K562 (cell line): ENCODE measurements around the gene TTLL12. TPM values are rescaled to one million over a fixed set of nuclear protein-coding genes. Genes with fewer than 3 reads are reported as not detected.

ENCODE experiments used
- ATAC-seq: fragments of 200-7000 bp; cut with Tn5 transposase; 3 replicates; pipeline ENCODE4 v1.9.1; 2020; ENCODE audit warnings: moderate library complexity
- BruUV-seq: library from RNA; stranded (reverse); fragments of 400-500 nt; replicated peaks from 2 replicates; lab custom pipeline; 2021; lab: Mats Ljungman, UMichigan
- CTCF ChIA-PET: fragments of 300-600 bp; formaldehyde crosslinking; extraction: SDS; loops from one replicate; lab custom pipeline; 2021; ENCODE audit warnings: low intra/inter-chr PET ratio; lab: Yijun Ruan, JAX
- POLR2A ChIA-PET: fragments of 300-600, 350-650 bp; sonication (Branson Sonifier 250); formaldehyde crosslinking; extraction: SDS; loops from one replicate; lab custom pipeline; 2021; ENCODE audit warnings: antibody characterized with exemption, inconsistent platforms; lab: Yijun Ruan, JAX
- DNase-seq, 4 experiments: peaks; one replicate each; pipeline versions ENCODE4 v3.0.0 to v3.0.0-alpha.2; 2011 to 2018; ENCODE audit warnings: low spot score in 3 of 4, mixed read lengths in 3 of 4; ENCODE audit errors: extremely low read depth in 1 of 4
- FAIRE-seq: peaks from 2 replicates; lab custom pipeline; 2011; peaks lifted over from hg19 to GRCh38; lab: Jason Lieb, UNC
- H2AFZ ChIP-seq: 2 replicates; pipeline ENCODE4 v1.6.0; 2011; ENCODE audit warnings: low read depth, low read length, control low read depth, inconsistent platforms
- H3K27ac ChIP-seq: fragments of 200-600 bp; 3 replicates; pipeline ENCODE4 v1.8.0; 2011; ENCODE audit warnings: low read depth, mild to moderate bottlenecking, control low read depth, inconsistent platforms, low read length, moderate library complexity, mixed read lengths; ENCODE audit errors: extremely low read depth
- H3K27me3 ChIP-seq, 2 experiments: fragments of 300-600 bp in 1 of 2; 2 replicates in 1 of 2; 3 replicates in 1 of 2; pipeline versions ENCODE4 v1.6.0 to v1.8.0; 2011; ENCODE audit warnings: inconsistent platforms in 2 of 2, low read length in 2 of 2, mild to moderate bottlenecking in 1 of 2, mixed read lengths in 1 of 2, moderate library complexity in 1 of 2; ENCODE audit not compliant: control insufficient read depth in 2 of 2, insufficient read depth in 2 of 2
- H3K36me3 ChIP-seq: fragments of 300-600 bp; 3 replicates; pipeline ENCODE4 v1.8.0; 2011; ENCODE audit warnings: mild to moderate bottlenecking, low read length, inconsistent platforms; ENCODE audit not compliant: control insufficient read depth, insufficient read depth
- H3K4me1 ChIP-seq, 2 experiments: fragments of 200-600 bp in 1 of 2; replicated peaks in 1 of 2; 2 replicates in 1 of 2; 3 replicates in 1 of 2; pipeline versions ENCODE4 v1.5.1 to v1.8.0; 2011; ENCODE audit warnings: inconsistent platforms in 2 of 2, low read length in 2 of 2, mild to moderate bottlenecking in 1 of 2, mixed read lengths in 1 of 2, moderate library complexity in 1 of 2; ENCODE audit not compliant: control insufficient read depth in 2 of 2, insufficient read depth in 2 of 2
- H3K4me2 ChIP-seq: 2 replicates; pipeline ENCODE4 v1.6.1; 2011; ENCODE audit warnings: low read length, control low read depth, inconsistent platforms, mixed read lengths; ENCODE audit not compliant: insufficient read depth
- H3K4me3 ChIP-seq: fragments of 200-600 bp; sonication (generic), shearing (Covaris generic); 2 replicates; pipeline ENCODE4 v1.5.1; 2016; ENCODE audit warnings: control low read depth, inconsistent platforms
- H3K79me2 ChIP-seq: fragments of 200-600 bp; 3 replicates; pipeline ENCODE4 v1.8.0; 2011; ENCODE audit warnings: low read length, inconsistent platforms; ENCODE audit not compliant: control insufficient read depth, insufficient read depth
- H3K9ac ChIP-seq, 2 experiments: 2 replicates each; pipeline versions ENCODE4 v1.6.0 to v1.6.1; 2011; ENCODE audit warnings: low read depth in 2 of 2, low read length in 2 of 2, control low read depth in 1 of 2, inconsistent platforms in 1 of 2, mild to moderate bottlenecking in 1 of 2, mixed read lengths in 1 of 2; ENCODE audit not compliant: insufficient read depth in 1 of 2
- H3K9me1 ChIP-seq: one replicate; pipeline ENCODE4 v1.6.0; 2011; ENCODE audit warnings: inconsistent platforms, mild to moderate bottlenecking, low read length, moderate library complexity; ENCODE audit not compliant: control insufficient read depth, insufficient read depth
- H3K9me3 ChIP-seq: replicated peaks from 2 replicates; pipeline ENCODE4 v1.5.1; 2011; ENCODE audit warnings: low read depth, low read length, inconsistent platforms; ENCODE audit not compliant: control insufficient read depth, insufficient read depth
- H4K20me1 ChIP-seq: replicated peaks from 2 replicates; pipeline ENCODE4 v1.6.1; 2011; ENCODE audit warnings: low read length, inconsistent platforms, mixed read lengths; ENCODE audit not compliant: control insufficient read depth, insufficient read depth
- MBD2 ChIP-seq: sonication (generic); IDR thresholded peaks from 2 replicates; pipeline ENCODE4 v1.6.1; 2016; ENCODE audit warnings: low read depth, borderline replicate concordance
- MCM3 ChIP-seq: fragments of 450-650 bp; IDR thresholded peaks from 2 replicates; pipeline ENCODE4 v1.6.1; 2016
- ZBTB2 ChIP-seq: fragments of 450-650 bp; IDR thresholded peaks from 2 replicates; pipeline ENCODE4 v1.6.1; 2016; ENCODE audit warnings: antibody characterized with exemption
- WGBS: fragments of 100-300 bp; shearing (Covaris generic); methylation state at CpG from one replicate; pipeline ENCODE4 v1.1.6; 2016; ENCODE audit warnings: low coverage, mixed read lengths; ENCODE audit not compliant: insufficient coverage; ENCODE audit errors: missing lambda C conversion rate; 5-methylcytosine and 5-hydroxymethylcytosine counted together
- in situ Hi-C: fragments of 300-500 bp; cut with MboI; formaldehyde crosslinking; loops from 4 replicates; pipeline ENCODE4 v1.15.0; 2018; ENCODE audit warnings: inconsistent platforms, mixed read lengths
- intact Hi-C: fragments of 100-400 bp; cut with micrococcal nuclease; formaldehyde crosslinking; loops from 2 replicates; pipeline ENCODE4 v1.14.2; 2022
- polyA plus RNA-seq, 8 experiments: library from polyadenylated mRNA; depleted of rRNA in 4 of 8; stranded (reverse) in 5 of 8; unstranded in 3 of 8; fragments of >200 nt; fragmentation: Nextera tagmentation in 2 of 8; fragmentation: Illumina TruSeq in 1 of 8; extraction: Ambion mirVana in 2 of 8; extraction: Trizol in 1 of 8; gene quantifications; 2 replicates each; pipeline versions ENCODE4 v1.2.1 to v1.2.3, GENCODE V29; 2011 to 2014; ENCODE audit warnings: inconsistent platforms in 1 of 8, missing spikeins in 1 of 8
- total RNA-seq, 7 experiments: library from RNA; depleted of rRNA in 6 of 7; stranded (reverse); fragments of >200 nt in 6 of 7; fragmentation: Illumina TruSeq in 2 of 7; extraction: Trizol in 2 of 7; gene quantifications; 2 replicates each; pipeline versions ENCODE4 v1.2.1 to v1.2.3, GENCODE V29; 2011 to 2021; ENCODE audit warnings: low replicate concordance in 1 of 7

The TTLL12 gene
- total and polyA plus RNA-seq, 9 of the 15 experiments (the other 6 are each of a cell fraction or from before 2014, with no cell fraction given), result 1.3 to 128 (median 43.0) TPM

GRCh38 chr22:43142880-43143562, 43.9 kb downstream of the TTLL12 start, which contains the start of gene MCAT (continued):
- TF ChIP-seq ZBTB2, result peak; percentile 87
- TF ChIP-seq MBD2, result 0 out of 2 replicates have a peak, but pooled peaks have one; percentile 34

GRCh38 chr22:43136801-43137200, 50.1 kb downstream of the TTLL12 start:
- Histone ChIP-seq H3K27ac (no peak overlapping the region), H3K4me1 (no peaks in the 10 kb centered on the region; a peak in 2 of 5 replicates), H3K4me3 (no peak overlapping the region), H4K20me1 (no peaks in the 10 kb centered on the region), H3K9ac (no peak overlapping the region), H3K79me2 (peaks cover 9% of the 10 kb centered on the region), H3K4me2 (no peak overlapping the region), H3K9me1 (no peaks in the 10 kb centered on the region), H2AFZ (no peak overlapping the region), H3K27me3 (no peaks in the 10 kb centered on the region), H3K9me3 (no peaks in the 10 kb centered on the region), H3K36me3 (peaks cover 91% of the 10 kb centered on the region)
- ATAC-seq (no peak), DNase-seq (no peak), FAIRE-seq (no peak)
- intact Hi-C loops (no loop called here), in situ Hi-C loops (no loop called here)
- TF ChIP-seq MCM3, result no peak
- POLR2A ChIA-PET, result no interaction called here
- no TSS peak for BruUV-seq
- CTCF ChIA-PET, result no interaction called here
- 82% methylated on average over 7 of the region's 10 CpGs for WGBS
